Measurements from ENCODE around the gene RABGGTA. TPM values are rescaled to one million over a fixed set of nuclear protein-coding genes. Genes with fewer than 3 reads are reported as not detected.

The RABGGTA gene
- total and polyA plus RNA-seq, 9 of the 15 experiments (the other 6 are each of a cell fraction or from before 2014, with no cell fraction given) = 4.5 to 24.2 (median 15.5) TPM

DNA sequence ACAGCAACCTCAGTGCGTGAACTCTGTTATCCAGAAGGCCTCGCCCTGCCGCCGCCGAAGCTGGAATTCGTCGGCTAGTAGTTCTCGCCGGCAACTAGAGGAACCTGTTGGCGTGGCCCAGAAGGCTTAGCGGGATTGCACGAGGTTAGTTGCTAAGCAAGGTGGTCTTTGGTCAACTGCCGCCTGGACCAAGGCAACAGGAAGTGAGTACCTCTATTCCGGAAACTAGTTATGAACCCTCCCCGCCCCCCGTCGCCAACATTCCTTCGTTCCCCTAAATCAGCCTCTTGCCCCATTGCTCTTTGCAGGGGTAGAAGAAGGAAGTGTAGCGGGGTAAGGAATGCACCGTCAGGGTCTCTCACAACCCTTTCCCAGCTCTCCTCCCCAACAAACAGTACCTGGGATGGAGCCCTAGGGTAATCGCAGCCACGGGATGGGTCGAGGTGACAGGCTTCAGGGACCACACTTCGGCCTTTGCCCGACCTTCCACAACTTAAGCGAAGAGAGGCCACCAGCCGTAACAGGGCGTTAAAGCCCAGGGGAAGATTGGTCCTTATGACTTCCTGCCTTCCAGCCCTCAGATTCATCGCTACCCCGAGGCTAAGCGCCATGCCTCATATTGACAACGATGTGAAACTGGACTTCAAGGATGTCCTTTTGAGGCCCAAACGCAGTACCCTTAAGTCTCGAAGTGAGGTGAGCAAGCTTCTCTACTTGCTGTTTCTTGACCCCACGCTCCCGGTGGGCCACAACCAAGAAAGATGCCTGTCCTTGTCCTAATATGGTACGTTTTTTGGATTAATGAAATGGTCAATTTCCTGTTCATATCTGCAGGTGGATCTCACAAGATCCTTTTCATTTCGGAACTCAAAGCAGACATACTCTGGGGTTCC, 38.5 kb downstream of the RABGGTA start, which contains the start of gene GMPR2 (continued):
- TF ChIP-seq, protein P1, sequence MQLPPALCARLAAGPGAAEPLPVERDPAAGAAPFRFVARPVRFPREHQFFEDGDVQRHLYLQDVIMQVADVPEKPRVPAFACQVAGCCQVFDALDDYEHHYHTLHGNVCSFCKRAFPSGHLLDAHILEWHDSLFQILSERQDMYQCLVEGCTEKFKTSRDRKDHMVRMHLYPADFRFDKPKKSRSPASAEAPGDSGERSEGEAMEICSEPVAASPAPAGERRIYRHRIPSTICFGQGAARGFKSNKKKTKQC (CRISPR knock-in tag; IDR thresholded peaks at IDR 0.05) = no peak
- TF ChIP-seq RFX1 (IDR thresholded peaks at IDR 0.05) (peak; percentile 42; the same call in 1 of the 2 replicates), ZFX (CRISPR knock-in tag; IDR thresholded peaks at IDR 0.05) (peak; percentile 66), ELF1 (tag; IDR thresholded peaks at IDR 0.05) (peak; percentile 61; the same call in 1 of the 2 replicates), TRIM24 (IDR thresholded peaks at IDR 0.05) (peak in 1 of 2 experiments; percentile 63; a peak in 2 of 4 replicates), NR3C1 (CRISPR knock-in tag; IDR thresholded peaks at IDR 0.05) (no peak), ETV5 (CRISPR knock-in tag; IDR thresholded peaks at IDR 0.05; ENCODE audit: low read depth) (peak; percentile 43; the same call in 1 of the 2 replicates)
- TF ChIP-seq, protein P2, sequence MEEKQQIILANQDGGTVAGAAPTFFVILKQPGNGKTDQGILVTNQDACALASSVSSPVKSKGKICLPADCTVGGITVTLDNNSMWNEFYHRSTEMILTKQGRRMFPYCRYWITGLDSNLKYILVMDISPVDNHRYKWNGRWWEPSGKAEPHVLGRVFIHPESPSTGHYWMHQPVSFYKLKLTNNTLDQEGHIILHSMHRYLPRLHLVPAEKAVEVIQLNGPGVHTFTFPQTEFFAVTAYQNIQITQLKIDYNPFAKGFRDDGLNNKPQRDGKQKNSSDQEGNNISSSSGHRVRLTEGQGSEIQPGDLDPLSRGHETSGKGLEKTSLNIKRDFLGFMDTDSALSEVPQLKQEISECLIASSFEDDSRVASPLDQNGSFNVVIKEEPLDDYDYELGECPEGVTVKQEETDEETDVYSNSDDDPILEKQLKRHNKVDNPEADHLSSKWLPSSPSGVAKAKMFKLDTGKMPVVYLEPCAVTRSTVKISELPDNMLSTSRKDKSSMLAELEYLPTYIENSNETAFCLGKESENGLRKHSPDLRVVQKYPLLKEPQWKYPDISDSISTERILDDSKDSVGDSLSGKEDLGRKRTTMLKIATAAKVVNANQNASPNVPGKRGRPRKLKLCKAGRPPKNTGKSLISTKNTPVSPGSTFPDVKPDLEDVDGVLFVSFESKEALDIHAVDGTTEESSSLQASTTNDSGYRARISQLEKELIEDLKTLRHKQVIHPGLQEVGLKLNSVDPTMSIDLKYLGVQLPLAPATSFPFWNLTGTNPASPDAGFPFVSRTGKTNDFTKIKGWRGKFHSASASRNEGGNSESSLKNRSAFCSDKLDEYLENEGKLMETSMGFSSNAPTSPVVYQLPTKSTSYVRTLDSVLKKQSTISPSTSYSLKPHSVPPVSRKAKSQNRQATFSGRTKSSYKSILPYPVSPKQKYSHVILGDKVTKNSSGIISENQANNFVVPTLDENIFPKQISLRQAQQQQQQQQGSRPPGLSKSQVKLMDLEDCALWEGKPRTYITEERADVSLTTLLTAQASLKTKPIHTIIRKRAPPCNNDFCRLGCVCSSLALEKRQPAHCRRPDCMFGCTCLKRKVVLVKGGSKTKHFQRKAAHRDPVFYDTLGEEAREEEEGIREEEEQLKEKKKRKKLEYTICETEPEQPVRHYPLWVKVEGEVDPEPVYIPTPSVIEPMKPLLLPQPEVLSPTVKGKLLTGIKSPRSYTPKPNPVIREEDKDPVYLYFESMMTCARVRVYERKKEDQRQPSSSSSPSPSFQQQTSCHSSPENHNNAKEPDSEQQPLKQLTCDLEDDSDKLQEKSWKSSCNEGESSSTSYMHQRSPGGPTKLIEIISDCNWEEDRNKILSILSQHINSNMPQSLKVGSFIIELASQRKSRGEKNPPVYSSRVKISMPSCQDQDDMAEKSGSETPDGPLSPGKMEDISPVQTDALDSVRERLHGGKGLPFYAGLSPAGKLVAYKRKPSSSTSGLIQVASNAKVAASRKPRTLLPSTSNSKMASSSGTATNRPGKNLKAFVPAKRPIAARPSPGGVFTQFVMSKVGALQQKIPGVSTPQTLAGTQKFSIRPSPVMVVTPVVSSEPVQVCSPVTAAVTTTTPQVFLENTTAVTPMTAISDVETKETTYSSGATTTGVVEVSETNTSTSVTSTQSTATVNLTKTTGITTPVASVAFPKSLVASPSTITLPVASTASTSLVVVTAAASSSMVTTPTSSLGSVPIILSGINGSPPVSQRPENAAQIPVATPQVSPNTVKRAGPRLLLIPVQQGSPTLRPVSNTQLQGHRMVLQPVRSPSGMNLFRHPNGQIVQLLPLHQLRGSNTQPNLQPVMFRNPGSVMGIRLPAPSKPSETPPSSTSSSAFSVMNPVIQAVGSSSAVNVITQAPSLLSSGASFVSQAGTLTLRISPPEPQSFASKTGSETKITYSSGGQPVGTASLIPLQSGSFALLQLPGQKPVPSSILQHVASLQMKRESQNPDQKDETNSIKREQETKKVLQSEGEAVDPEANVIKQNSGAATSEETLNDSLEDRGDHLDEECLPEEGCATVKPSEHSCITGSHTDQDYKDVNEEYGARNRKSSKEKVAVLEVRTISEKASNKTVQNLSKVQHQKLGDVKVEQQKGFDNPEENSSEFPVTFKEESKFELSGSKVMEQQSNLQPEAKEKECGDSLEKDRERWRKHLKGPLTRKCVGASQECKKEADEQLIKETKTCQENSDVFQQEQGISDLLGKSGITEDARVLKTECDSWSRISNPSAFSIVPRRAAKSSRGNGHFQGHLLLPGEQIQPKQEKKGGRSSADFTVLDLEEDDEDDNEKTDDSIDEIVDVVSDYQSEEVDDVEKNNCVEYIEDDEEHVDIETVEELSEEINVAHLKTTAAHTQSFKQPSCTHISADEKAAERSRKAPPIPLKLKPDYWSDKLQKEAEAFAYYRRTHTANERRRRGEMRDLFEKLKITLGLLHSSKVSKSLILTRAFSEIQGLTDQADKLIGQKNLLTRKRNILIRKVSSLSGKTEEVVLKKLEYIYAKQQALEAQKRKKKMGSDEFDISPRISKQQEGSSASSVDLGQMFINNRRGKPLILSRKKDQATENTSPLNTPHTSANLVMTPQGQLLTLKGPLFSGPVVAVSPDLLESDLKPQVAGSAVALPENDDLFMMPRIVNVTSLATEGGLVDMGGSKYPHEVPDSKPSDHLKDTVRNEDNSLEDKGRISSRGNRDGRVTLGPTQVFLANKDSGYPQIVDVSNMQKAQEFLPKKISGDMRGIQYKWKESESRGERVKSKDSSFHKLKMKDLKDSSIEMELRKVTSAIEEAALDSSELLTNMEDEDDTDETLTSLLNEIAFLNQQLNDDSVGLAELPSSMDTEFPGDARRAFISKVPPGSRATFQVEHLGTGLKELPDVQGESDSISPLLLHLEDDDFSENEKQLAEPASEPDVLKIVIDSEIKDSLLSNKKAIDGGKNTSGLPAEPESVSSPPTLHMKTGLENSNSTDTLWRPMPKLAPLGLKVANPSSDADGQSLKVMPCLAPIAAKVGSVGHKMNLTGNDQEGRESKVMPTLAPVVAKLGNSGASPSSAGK (IDR thresholded peaks at IDR 0.05) = peak; percentile 17; the same call in 1 of the 2 replicates
- TF ChIP-seq, protein P3, sequence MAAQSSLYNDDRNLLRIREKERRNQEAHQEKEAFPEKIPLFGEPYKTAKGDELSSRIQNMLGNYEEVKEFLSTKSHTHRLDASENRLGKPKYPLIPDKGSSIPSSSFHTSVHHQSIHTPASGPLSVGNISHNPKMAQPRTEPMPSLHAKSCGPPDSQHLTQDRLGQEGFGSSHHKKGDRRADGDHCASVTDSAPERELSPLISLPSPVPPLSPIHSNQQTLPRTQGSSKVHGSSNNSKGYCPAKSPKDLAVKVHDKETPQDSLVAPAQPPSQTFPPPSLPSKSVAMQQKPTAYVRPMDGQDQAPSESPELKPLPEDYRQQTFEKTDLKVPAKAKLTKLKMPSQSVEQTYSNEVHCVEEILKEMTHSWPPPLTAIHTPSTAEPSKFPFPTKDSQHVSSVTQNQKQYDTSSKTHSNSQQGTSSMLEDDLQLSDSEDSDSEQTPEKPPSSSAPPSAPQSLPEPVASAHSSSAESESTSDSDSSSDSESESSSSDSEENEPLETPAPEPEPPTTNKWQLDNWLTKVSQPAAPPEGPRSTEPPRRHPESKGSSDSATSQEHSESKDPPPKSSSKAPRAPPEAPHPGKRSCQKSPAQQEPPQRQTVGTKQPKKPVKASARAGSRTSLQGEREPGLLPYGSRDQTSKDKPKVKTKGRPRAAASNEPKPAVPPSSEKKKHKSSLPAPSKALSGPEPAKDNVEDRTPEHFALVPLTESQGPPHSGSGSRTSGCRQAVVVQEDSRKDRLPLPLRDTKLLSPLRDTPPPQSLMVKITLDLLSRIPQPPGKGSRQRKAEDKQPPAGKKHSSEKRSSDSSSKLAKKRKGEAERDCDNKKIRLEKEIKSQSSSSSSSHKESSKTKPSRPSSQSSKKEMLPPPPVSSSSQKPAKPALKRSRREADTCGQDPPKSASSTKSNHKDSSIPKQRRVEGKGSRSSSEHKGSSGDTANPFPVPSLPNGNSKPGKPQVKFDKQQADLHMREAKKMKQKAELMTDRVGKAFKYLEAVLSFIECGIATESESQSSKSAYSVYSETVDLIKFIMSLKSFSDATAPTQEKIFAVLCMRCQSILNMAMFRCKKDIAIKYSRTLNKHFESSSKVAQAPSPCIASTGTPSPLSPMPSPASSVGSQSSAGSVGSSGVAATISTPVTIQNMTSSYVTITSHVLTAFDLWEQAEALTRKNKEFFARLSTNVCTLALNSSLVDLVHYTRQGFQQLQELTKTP (IDR thresholded peaks at IDR 0.05; ENCODE audit: low read depth in 1 of 2, partially characterized antibody in 2 of 2) = peak in 1 of 2 experiments; percentile 20

All from K562 (cell line).